Neural progenitor cell (in vitro differentiated cells): ENCODE measurements around the gene KCNE1. TPM values are rescaled to one million over a fixed set of nuclear protein-coding genes. Genes with fewer than 3 reads are reported as not detected.

Experiments used
- DNase-seq: peaks from one replicate; pipeline ENCODE4 v3.0.0-alpha.2; 2016; ENCODE audit warnings: low spot score
- H2AFZ ChIP-seq: fragments of 200-600 bp; sonication (generic); replicated peaks from 2 replicates; pipeline ENCODE4 v1.6.1; 2016; ENCODE audit warnings: antibody characterized with exemption
- H3F3A ChIP-seq: fragments of 200-600 bp; sonication (generic); 2 replicates; pipeline ENCODE4 v1.6.1; 2016; ENCODE audit warnings: antibody characterized with exemption, low read depth
- H3K27ac ChIP-seq: fragments of 200-600 bp; sonication (generic); 2 replicates; pipeline ENCODE4 v1.5.1; 2016; ENCODE audit warnings: mild to moderate bottlenecking
- H3K27me3 ChIP-seq: fragments of 200-600 bp; sonication (generic); 2 replicates; pipeline ENCODE4 v1.6.1; 2016; ENCODE audit warnings: mild to moderate bottlenecking, moderate library complexity
- H3K36me3 ChIP-seq: fragments of 200-600 bp; sonication (generic); 2 replicates; pipeline ENCODE4 v1.5.1; 2016
- H3K4me1 ChIP-seq: fragments of 200-600 bp; sonication (generic); 2 replicates; pipeline ENCODE4 v1.6.1; 2016; ENCODE audit warnings: mixed run types
- H3K4me2 ChIP-seq: fragments of 200-600 bp; sonication (generic); 2 replicates; pipeline ENCODE4 v1.6.1; 2016
- H3K4me3 ChIP-seq: fragments of 200-600 bp; sonication (generic); 2 replicates; pipeline ENCODE4 v1.5.1; 2016
- H3K79me2 ChIP-seq: fragments of 200-600 bp; sonication (generic); 2 replicates; pipeline ENCODE4 v1.6.1; 2016; ENCODE audit warnings: low read depth
- H3K9ac ChIP-seq: fragments of 200-600 bp; sonication (generic); 2 replicates; pipeline ENCODE4 v1.6.1; 2016
- H3K9me3 ChIP-seq: fragments of 200-600 bp; sonication (generic); 2 replicates; pipeline ENCODE4 v1.5.1; 2016; ENCODE audit warnings: low read depth
- H4K20me1 ChIP-seq: fragments of 200-600 bp; sonication (generic); 2 replicates; pipeline ENCODE4 v1.6.1; 2016; ENCODE audit warnings: low read depth
- H3K27ac Mint-ChIP-seq: 3 replicates; pipeline ENCODE4 v1.8.0; 2021; ENCODE audit warnings: mixed read lengths
- H3K27me3 Mint-ChIP-seq: 2 replicates; pipeline ENCODE4 v1.8.0; 2022; ENCODE audit warnings: low read depth, mild to moderate bottlenecking, inconsistent platforms, moderate library complexity, mixed read lengths; ENCODE audit not compliant: insufficient read depth
- H3K36me3 Mint-ChIP-seq: 3 replicates; pipeline ENCODE4 v1.8.0; 2021; ENCODE audit warnings: mixed read lengths
- H3K4me1 Mint-ChIP-seq: 3 replicates; pipeline ENCODE4 v1.8.0; 2021; ENCODE audit warnings: mixed read lengths
- H3K4me3 Mint-ChIP-seq: 3 replicates; pipeline ENCODE4 v1.8.0; 2021; ENCODE audit warnings: mild to moderate bottlenecking, moderate library complexity, mixed read lengths
- H3K9me3 Mint-ChIP-seq: 3 replicates; pipeline ENCODE4 v1.8.0; 2020; ENCODE audit warnings: mixed read lengths
- EZH2 ChIP-seq: fragments of 200-600 bp; sonication (generic); IDR thresholded peaks from 2 replicates; pipeline ENCODE4 v1.6.1; 2017; ENCODE audit warnings: antibody characterized with exemption, mild to moderate bottlenecking, moderate library complexity
- EZH2phosphoT487 ChIP-seq: fragments of 200-600 bp; sonication (generic); IDR thresholded peaks from 2 replicates; pipeline ENCODE4 v1.6.1; 2017; ENCODE audit warnings: antibody characterized with exemption
- total RNA-seq: library from RNA; depleted of rRNA; stranded (reverse); fragments of >200 nt; gene quantifications from 2 replicates; pipeline ENCODE4 v1.2.3, GENCODE V29; 2015; ENCODE audit warnings: low replicate concordance
- TF ChIP-seq, protein P1 (sequence below): fragments of 200-600 bp; sonication (generic); IDR thresholded peaks from 2 replicates; pipeline ENCODE4 v1.5.1; 2017; ENCODE audit warnings: antibody characterized with exemption, mild to moderate bottlenecking

KCNE1 gene
- total RNA-seq, 1 donor from 2014 or later: not detected

DNA sequence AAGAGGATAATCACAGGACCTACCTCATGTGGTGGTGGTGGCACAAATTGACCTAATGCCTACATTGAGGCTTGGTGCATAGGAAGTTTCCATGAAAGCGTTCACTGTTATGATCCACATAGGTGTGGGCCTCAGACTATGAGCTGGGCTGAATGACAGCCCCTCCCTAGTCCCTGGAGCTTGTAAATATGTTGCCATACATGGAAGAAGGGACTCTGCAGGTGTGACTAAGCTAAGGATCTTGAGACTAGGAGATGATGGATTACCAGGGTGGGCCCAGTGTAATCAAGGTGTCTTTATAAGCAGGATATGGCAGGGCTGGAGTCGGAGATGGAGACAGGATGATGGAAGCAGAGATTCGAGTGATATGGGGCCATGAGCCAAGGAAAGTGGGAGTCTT is 31.0 kb upstream of the KCNE1 start:
- H4K20me1 ChIP-seq: no peaks in the 10 kb centered on the region
- Mint-ChIP-seq H3K36me3 (peaks cover 2% of the 10 kb centered on the region), H3K27ac (no peak overlapping the region), H3K4me1 (peaks cover 21% of the 10 kb centered on the region), H3K4me3 (no peak overlapping the region), H3K27me3 (peaks cover 3% of the 10 kb centered on the region), H3K9me3 (peaks cover 7% of the 10 kb centered on the region)
- H3K27ac ChIP-seq: no peak overlapping the region
- no peaks in the 10 kb centered on the region for H3K36me3 ChIP-seq
- H3K9me3 ChIP-seq: no peaks in the 10 kb centered on the region
- no peak overlapping the region for H2AFZ ChIP-seq
- peaks cover 19% of the 10 kb centered on the region for H3K4me1 ChIP-seq
- peaks cover 15% of the 10 kb centered on the region for H3F3A ChIP-seq
- H3K27me3 ChIP-seq: no peaks in the 10 kb centered on the region
- H3K79me2 ChIP-seq: no peaks in the 10 kb centered on the region
- TF ChIP-seq EZH2 (no peak), EZH2phosphoT487 (no peak)
- TF ChIP-seq, protein P1, sequence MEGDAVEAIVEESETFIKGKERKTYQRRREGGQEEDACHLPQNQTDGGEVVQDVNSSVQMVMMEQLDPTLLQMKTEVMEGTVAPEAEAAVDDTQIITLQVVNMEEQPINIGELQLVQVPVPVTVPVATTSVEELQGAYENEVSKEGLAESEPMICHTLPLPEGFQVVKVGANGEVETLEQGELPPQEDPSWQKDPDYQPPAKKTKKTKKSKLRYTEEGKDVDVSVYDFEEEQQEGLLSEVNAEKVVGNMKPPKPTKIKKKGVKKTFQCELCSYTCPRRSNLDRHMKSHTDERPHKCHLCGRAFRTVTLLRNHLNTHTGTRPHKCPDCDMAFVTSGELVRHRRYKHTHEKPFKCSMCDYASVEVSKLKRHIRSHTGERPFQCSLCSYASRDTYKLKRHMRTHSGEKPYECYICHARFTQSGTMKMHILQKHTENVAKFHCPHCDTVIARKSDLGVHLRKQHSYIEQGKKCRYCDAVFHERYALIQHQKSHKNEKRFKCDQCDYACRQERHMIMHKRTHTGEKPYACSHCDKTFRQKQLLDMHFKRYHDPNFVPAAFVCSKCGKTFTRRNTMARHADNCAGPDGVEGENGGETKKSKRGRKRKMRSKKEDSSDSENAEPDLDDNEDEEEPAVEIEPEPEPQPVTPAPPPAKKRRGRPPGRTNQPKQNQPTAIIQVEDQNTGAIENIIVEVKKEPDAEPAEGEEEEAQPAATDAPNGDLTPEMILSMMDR: no peak
- H3K9ac ChIP-seq: no peak overlapping the region
- no peak overlapping the region for H3K4me3 ChIP-seq
- no peak for DNase-seq
- H3K4me2 ChIP-seq: no peak overlapping the region

- peaks cover 7% of the 10 kb centered on the region for H3K9me3 Mint-ChIP-seq
- H3F3A ChIP-seq: peaks cover 5% of the 10 kb centered on the region
- H3K4me3 Mint-ChIP-seq: no peak overlapping the region
- no peaks in the 10 kb centered on the region for H3K36me3 ChIP-seq
- no peak overlapping the region for H2AFZ ChIP-seq
- peaks cover 9% of the 10 kb centered on the region for H3K4me1 Mint-ChIP-seq
- H3K4me3 ChIP-seq: no peak overlapping the region
- no peaks in the 10 kb centered on the region for H4K20me1 ChIP-seq
- H3K4me1 ChIP-seq: peaks cover 15% of the 10 kb centered on the region
- peaks cover 3% of the 10 kb centered on the region for H3K27me3 Mint-ChIP-seq
- DNase-seq: no peak
- no peaks in the 10 kb centered on the region for H3K9me3 ChIP-seq
- no peak overlapping the region for H3K27ac ChIP-seq
- no peak overlapping the region for H3K9ac ChIP-seq
- TF ChIP-seq EZH2phosphoT487: no peak
- no peak for TF ChIP-seq EZH2
- TF ChIP-seq, protein P1: no peak
- no peak overlapping the region for H3K4me2 ChIP-seq
- H3K27me3 ChIP-seq: no peaks in the 10 kb centered on the region
- H3K79me2 ChIP-seq: no peaks in the 10 kb centered on the region
- peaks cover 2% of the 10 kb centered on the region for H3K36me3 Mint-ChIP-seq
- H3K27ac Mint-ChIP-seq: no peak overlapping the region
Observed at GRCh38 chr21:34540206-34540605, 28.2 kb upstream of the KCNE1 start.

GRCh38 chr21:34537838-34538237 is 25.8 kb upstream of the KCNE1 start:
- Histone ChIP-seq H3K4me2 (no peak overlapping the region), H3K27me3 (no peaks in the 10 kb centered on the region), H3K79me2 (no peaks in the 10 kb centered on the region), H4K20me1 (no peaks in the 10 kb centered on the region), H3F3A (no peaks in the 10 kb centered on the region), H2AFZ (no peak overlapping the region), H3K36me3 (no peaks in the 10 kb centered on the region), H3K9ac (no peak overlapping the region), H3K27ac (no peak overlapping the region), H3K4me3 (no peak overlapping the region), H3K9me3 (no peaks in the 10 kb centered on the region), H3K4me1 (peaks cover 13% of the 10 kb centered on the region)
- Mint-ChIP-seq H3K4me1 (peaks cover 10% of the 10 kb centered on the region), H3K9me3 (peaks cover 4% of the 10 kb centered on the region), H3K36me3 (no peaks in the 10 kb centered on the region), H3K27me3 (no peaks in the 10 kb centered on the region), H3K27ac (no peak overlapping the region), H3K4me3 (no peak overlapping the region)
- TF ChIP-seq EZH2phosphoT487 (no peak), EZH2 (no peak)
- TF ChIP-seq, protein P1: no peak
- DNase-seq: no peak
